Thymus (tissue), 11 donors: ENCODE measurements around the gene PACSIN3. TPM values are rescaled to one million over a fixed set of nuclear protein-coding genes. Genes with fewer than 3 reads are reported as not detected.
"Not testable (repeated sequence)": the region's sequence is repeated elsewhere in the genome, so short reads cannot be mapped to it uniquely, and the experiment has no call there.

Experiments used
- DNase-seq, 9 donors: peaks; one replicate each; pipeline ENCODE4 v3.0.0-alpha.2; 2013; ENCODE audit warnings: low spot score in 9 of 9, low read depth in 6 of 9, missing footprints in 1 of 9
- H3K27ac ChIP-seq, 2 donors: one replicate each; pipeline ENCODE4 v1.5.1; 2013; ENCODE audit warnings: control low read depth in 1 of 2, low read depth in 1 of 2, low read length in 1 of 2, mild to moderate bottlenecking in 1 of 2, moderate library complexity in 1 of 2
- H3K27me3 ChIP-seq, 2 donors: one replicate each; pipeline ENCODE4 v1.5.1; 2013; ENCODE audit warnings: low read length in 1 of 2; ENCODE audit not compliant: control insufficient read depth in 2 of 2, insufficient read depth in 1 of 2
- H3K36me3 ChIP-seq, 2 donors: one replicate each; pipeline ENCODE4 v1.5.1; 2013; ENCODE audit warnings: low read length in 1 of 2, mild to moderate bottlenecking in 1 of 2, moderate library complexity in 1 of 2; ENCODE audit not compliant: control insufficient read depth in 2 of 2, insufficient read depth in 2 of 2
- H3K4me1 ChIP-seq, 2 donors: one replicate each; pipeline ENCODE4 v1.5.1; 2013; ENCODE audit warnings: low read length in 2 of 2; ENCODE audit not compliant: control insufficient read depth in 2 of 2, insufficient read depth in 2 of 2
- H3K4me3 ChIP-seq, 2 donors: one replicate each; pipeline ENCODE4 v1.5.1; 2013; ENCODE audit warnings: low read length in 2 of 2, control low read depth in 1 of 2, mild to moderate bottlenecking in 1 of 2
- H3K9me3 ChIP-seq, 2 donors: one replicate each; pipeline ENCODE4 v1.5.1; 2013; ENCODE audit warnings: low read length in 1 of 2, mild to moderate bottlenecking in 1 of 2; ENCODE audit not compliant: control insufficient read depth in 2 of 2, insufficient read depth in 1 of 2
- WGBS: extraction: QIAGEN DNeasy Blood & Tissue Kit; methylation state at CpG from one replicate; pipeline ENCODE4 v1.1.7; 2013; 5-methylcytosine and 5-hydroxymethylcytosine counted together
- polyA plus RNA-seq: library from polyadenylated mRNA; stranded (reverse); fragments of 200-250 nt; gene quantifications from one replicate; pipeline ENCODE4 v1.2.3, GENCODE V29; 2013
- total RNA-seq: library from RNA; stranded (reverse); fragments of 120-200 nt; gene quantifications from one replicate; pipeline ENCODE4 v1.2.4, GENCODE V29; 2013
- donor health status: healthy.

The PACSIN3 gene
- total and polyA plus RNA-seq, 2 donors: 4.1 to 7.7 TPM

DNA sequence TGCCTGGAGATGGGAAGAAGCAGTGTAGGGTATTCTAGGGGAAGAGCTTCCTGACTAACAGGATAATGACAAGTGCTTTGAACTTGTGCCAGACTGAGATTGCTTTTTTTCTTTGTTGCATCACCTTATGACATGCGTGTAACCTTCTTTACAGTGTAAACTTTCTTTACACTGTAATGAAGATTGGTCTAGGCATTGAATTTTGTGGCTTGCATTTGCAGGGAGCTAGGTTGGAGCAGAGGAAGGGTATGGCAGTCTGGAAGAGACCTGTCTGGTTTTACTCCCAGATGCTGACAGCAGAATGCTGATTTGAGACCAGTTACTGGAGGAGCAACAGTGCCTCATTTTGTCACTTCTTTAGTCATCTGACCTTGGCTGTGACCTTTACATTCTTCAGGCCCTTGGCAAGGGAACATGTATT, 34.2 kb upstream of the PACSIN3 start:
- 92% methylated on average over 1 of the region's 1 CpG for WGBS
- H3K9me3 ChIP-seq: no peaks in the 10 kb centered on the region
- H3K4me3 ChIP-seq: no peak overlapping the region
- peaks cover 10 to 15% of the 10 kb centered on the region in 2 donors for H3K4me1 ChIP-seq
- DNase-seq: no peak
- H3K36me3 ChIP-seq: peaks cover 21 to 25% of the 10 kb centered on the region in 2 donors
- H3K27me3 ChIP-seq: no peaks in the 10 kb centered on the region
- H3K27ac ChIP-seq: no peak overlapping the region

DNA sequence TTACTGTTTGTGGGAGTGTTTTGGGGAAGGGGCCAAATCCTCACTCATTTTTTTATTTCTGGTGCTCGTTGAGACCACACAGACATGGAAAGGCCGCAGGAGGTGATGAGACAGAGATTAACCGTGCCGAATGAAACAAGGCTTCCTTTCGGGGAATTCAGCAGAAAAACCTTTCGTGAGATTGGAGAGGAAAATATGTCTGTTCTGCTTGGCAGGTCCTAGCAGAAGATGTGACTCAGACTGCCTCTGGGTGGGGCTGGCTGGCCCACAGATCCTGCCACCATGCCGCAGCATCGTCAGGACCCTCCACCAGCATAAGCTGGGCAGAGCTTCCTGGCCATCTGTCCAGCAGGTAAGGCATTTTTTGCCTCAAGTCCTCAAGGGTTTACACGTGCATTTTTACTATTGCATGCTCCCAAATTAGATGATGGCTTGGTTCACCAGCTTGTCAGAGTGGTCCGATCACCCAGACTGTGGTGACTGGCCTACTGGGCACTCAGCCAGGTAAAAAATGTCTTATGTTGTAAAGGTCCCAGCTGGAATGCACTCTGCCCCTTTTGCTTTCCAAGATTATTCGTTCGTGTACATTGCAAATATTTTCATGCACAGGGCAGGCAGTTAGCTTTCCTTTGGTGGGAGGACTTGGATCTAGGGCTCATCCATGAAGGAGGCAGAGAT, 30.0 kb upstream of the PACSIN3 start:
- DNase-seq: peak in 7 of 9 donors; percentile 2 to 66 (median 32)
- Histone ChIP-seq H3K4me1 (peaks cover 14 to 26% of the 10 kb centered on the region in 2 donors), H3K36me3 (peaks cover 10 to 17% of the 10 kb centered on the region in 2 donors), H3K4me3 (peak overlapping the region; percentile 69 to 75), H3K9me3 (no peaks in the 10 kb centered on the region), H3K27me3 (no peaks in the 10 kb centered on the region), H3K27ac (peak overlapping the region; percentile 95 to 96)
- WGBS: 22% methylated on average over 12 of the region's 12 CpGs

DNA sequence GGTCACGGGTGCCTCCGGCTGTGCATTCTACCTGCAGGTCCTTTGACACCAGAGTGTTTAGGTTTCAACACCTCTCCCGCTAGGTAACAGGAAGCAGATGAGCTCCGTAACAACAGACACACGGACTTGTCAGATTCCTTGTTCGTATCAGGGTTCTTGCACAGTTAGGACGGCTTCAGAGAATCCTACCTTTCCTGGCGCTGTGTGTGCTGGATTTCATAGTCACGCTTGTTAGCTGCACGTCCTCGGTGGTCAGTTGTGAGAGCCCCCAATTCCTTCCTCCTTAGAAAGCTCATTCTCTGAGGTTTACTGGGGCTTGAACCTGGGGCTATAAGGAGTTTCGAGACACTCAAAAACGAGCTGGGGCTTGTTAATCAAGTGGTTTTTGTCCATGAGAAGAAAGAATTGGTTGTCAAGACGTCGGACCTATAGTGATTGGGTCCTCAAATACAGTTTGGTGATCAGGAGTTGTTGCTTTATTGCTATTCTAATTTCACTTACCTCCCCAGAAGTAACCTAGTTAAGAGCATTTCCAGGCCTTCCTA, 29.2 kb upstream of the PACSIN3 start:
- peak in 3 of 9 donors; percentile 3 to 41 (median 28) for DNase-seq
- Histone ChIP-seq H3K9me3 (no peaks in the 10 kb centered on the region), H3K27me3 (no peaks in the 10 kb centered on the region), H3K4me3 (peak overlapping the region; percentile 69 to 75), H3K36me3 (peaks cover 10 to 12% of the 10 kb centered on the region in 2 donors), H3K4me1 (peaks cover 14 to 26% of the 10 kb centered on the region in 2 donors), H3K27ac (peak overlapping the region; percentile 95 to 96)
- WGBS: 3% methylated on average over 15 of the region's 15 CpGs

DNA sequence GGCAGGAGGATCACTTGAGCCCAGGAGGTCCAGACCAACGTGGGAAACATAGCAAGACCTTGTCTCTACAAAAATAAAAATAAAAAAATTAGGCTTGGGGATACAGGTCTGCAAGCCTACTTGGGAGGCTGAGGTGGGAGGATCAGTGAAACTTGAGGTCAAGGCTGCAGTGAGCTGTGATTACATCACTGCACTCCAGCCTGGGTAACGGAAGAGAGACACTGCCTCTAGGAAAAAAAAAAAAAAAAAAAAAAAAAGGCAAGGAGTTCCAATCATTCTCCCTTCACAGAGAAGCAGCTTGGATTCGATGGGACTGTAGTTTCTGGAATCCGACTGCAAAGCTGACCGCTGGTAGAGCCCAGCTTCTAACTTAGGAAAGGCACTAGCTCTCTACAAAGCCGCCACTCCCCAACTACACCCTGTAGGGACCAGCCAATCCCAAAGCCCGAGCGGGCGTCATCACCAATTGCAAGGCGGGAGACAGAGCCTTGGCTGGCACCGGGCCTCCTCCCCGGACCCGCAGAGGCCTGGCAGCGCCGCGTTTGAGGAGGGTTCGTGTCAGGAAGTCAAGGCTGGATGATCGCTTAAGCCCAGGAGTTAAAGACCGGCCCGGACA, 27.8 kb upstream of the PACSIN3 start:
- H3K36me3 ChIP-seq: peaks cover under 1 to 7% of the 10 kb centered on the region in 2 donors
- H3K4me3 ChIP-seq: peak overlapping the region; percentile 69 to 75
- peak; percentile 36 to 86 (median 69) for DNase-seq
- no peaks in the 10 kb centered on the region for H3K27me3 ChIP-seq
- H3K4me1 ChIP-seq: peaks cover 14 to 26% of the 10 kb centered on the region in 2 donors
- 8% methylated on average over 20 of the region's 20 CpGs for WGBS
- H3K9me3 ChIP-seq: no peaks in the 10 kb centered on the region
- H3K27ac ChIP-seq: peak overlapping the region; percentile 78 to 95

DNA sequence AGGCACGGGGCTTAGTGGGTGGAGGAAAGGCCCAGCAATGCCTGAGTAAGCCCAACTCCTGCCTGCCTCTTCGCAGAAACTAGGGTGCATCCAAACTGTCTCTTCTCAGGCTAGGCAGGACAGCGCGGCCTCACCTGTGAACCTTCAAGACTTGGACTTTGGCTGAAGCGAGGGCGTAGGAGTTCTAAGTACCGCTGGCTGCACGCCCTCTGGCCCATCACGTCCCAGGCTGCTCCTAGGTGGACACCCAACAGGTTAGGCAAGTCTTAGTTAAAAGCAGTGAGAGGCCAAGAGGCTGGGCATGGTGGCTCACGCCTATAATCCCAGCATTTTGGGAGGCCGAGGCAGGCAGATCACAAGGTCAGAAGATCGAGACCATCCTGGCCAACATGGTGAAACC, 26.7 kb upstream of the PACSIN3 start:
- 96% methylated on average over 12 of the region's 12 CpGs for WGBS
- peaks cover 14 to 26% of the 10 kb centered on the region in 2 donors for H3K4me1 ChIP-seq
- peaks cover 0 to 2% of the 10 kb centered on the region in 2 donors for H3K36me3 ChIP-seq
- H3K9me3 ChIP-seq: no peaks in the 10 kb centered on the region
- H3K4me3 ChIP-seq: no peak overlapping the region
- H3K27me3 ChIP-seq: no peaks in the 10 kb centered on the region
- H3K27ac ChIP-seq: no peak overlapping the region
- DNase-seq: no peak

DNA sequence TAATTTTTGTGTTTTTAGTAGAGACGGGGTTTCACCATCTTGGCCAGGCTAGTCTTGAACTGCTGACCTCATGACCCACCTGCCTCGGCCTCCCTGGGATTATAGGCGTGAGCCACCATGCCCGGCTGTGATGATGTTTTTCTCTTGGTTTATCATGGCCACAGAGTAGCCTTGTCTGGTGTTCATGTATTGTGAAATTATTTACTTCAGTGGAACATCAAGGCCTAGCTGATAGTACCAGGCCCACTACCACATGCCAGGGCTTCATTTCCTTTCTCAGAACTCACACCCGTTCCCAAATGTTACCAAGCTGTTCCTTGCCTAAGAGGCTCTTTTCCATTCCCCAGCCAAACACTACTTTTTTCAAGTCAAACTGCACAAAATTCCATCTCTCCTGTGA, 22.4 kb upstream of the PACSIN3 start:
- Histone ChIP-seq H3K9me3 (no peaks in the 10 kb centered on the region), H3K36me3 (no peaks in the 10 kb centered on the region), H3K4me3 (no peak overlapping the region), H3K4me1 (no peaks in the 10 kb centered on the region), H3K27me3 (no peaks in the 10 kb centered on the region), H3K27ac (no peak overlapping the region)
- DNase-seq: no peak
- WGBS: 98% methylated on average over 5 of the region's 5 CpGs

DNA sequence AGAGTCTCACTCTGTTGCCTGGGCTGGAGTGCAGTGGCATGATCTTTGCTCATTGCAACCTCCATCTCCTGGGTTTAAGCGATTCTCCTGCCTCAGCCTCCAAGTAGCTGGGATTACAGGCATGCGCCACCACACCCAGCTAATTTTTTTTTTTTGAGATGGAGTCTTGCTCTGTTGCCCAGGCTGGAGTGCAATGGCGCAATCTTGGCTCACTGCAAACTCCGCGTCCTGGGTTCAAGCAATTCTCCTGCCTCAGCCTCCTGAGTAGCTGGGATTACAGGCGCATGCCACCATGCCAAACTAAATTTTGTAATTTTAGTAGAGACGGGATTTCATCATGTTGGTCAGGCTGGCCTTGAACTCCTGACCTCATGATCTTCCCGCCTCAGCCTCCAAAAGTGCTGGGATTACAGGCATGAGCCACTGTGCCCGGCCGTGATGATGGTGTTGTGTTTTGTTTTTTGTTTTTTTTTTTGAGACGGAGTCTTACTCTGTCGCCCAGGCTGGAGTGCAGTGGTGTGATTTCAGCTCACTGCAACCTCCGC, 21.8 kb upstream of the PACSIN3 start:
- H3K4me3 ChIP-seq, H3K27me3 ChIP-seq, H3K27ac ChIP-seq, H3K36me3 ChIP-seq, H3K4me1 ChIP-seq, H3K9me3 ChIP-seq, DNase-seq: not testable (repeated sequence)
- 98% methylated on average over 13 of the region's 13 CpGs for WGBS

DNA sequence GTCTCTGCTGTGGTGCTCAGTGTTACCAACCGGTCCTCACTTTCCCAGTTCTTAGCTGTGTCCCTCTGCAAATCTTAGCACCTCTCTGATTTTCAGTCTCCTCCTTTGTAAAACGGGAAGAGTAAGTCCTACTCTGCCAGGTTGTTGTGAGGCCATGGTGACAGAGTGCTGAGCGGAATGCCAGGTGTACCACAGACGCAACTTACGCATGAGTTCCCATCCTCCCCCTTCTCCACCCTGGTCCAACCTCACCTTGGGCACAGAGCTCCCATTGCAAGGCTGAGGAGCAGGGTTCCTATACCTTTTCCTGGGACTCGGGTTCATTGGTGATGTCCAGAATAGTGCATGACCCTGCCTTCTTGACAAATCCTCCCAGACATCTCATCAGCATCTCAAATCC, 21.2 kb upstream of the PACSIN3 start:
- no peaks in the 10 kb centered on the region for H3K27me3 ChIP-seq
- H3K9me3 ChIP-seq: no peaks in the 10 kb centered on the region
- H3K36me3 ChIP-seq: no peaks in the 10 kb centered on the region
- no peak overlapping the region for H3K4me3 ChIP-seq
- DNase-seq: no peak
- H3K27ac ChIP-seq: no peak overlapping the region
- H3K4me1 ChIP-seq: no peaks in the 10 kb centered on the region
- WGBS: 95% methylated on average over 6 of the region's 6 CpGs

DNA sequence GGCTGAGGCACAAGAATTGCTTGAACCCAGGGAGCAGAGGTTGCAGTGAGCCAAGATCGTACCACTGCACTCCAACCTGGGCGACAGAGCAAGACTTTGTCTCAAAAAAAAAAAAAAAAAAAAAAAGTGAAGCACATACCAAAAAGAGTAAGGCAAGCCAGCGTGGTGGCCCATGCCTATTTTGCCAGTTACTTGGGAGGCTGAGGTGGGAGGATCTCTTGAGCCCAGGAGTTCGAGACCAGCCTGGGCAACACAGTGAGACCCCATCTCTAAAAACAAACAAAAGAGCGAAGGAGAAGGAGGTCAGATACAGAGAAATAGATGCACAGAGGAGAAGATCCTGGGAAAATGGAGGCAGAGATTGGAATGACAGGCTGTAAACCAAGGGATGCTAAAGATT, 20.3 kb upstream of the PACSIN3 start:
- not testable (repeated sequence) for H3K9me3 ChIP-seq, H3K4me1 ChIP-seq, H3K36me3 ChIP-seq, DNase-seq, H3K4me3 ChIP-seq, H3K27me3 ChIP-seq, H3K27ac ChIP-seq
- 94% methylated on average over 5 of the region's 5 CpGs for WGBS
